Mammary epithelial cell (primary cell): ENCODE results near the gene DSCAM.

Experiments used
- CTCF ChIP-seq, 2 donors: IDR thresholded peaks in 1 of 2; conservative IDR thresholded peaks in 1 of 2; 2 replicates each; pipeline ENCODE4 v1.5.1; 2011 to 2012; ENCODE audit warnings: inconsistent platforms in 2 of 2, low read length in 2 of 2, mild to moderate bottlenecking in 2 of 2, control low read depth in 1 of 2, low read depth in 1 of 2; ENCODE audit not compliant: insufficient read depth in 1 of 2; ENCODE audit errors: extremely low read depth in 1 of 2
- EZH2 ChIP-seq: IDR thresholded peaks from 2 replicates; pipeline ENCODE4 v1.6.1; 2012; ENCODE audit warnings: low read length, inconsistent platforms, borderline replicate concordance

- no peak for TF ChIP-seq CTCF (conservative IDR thresholded peaks at IDR 0.05 in 1 of 2, IDR thresholded peaks at IDR 0.05 in 1 of 2; ENCODE audit: extremely low read depth in 1 of 2, insufficient read depth in 1 of 2, low read depth in 1 of 2, low read length in 2 of 2)
- TF ChIP-seq EZH2 = no peak
Observed at GRCh38 chr21:40049931-40050290, 797.0 kb downstream of the DSCAM start.
